LoVo (cell line): ENCODE data around the gene KLHL36.
"Not testable (repeated sequence)": the region's sequence is repeated elsewhere in the genome, so short reads cannot be mapped to it uniquely, and the experiment has no call there.

ENCODE experiments used
- DNase-seq: peaks from one replicate; pipeline ENCODE4 v3.0.0-alpha.2; 2016; ENCODE audit warnings: low spot score

Gene KLHL36

GRCh38 chr16:84616515-84616914 is 31.8 kb upstream of the KLHL36 start:
- DNase-seq = no peak

GRCh38 chr16:84617041-84617790 is 31.1 kb upstream of the KLHL36 start:
- no peak for DNase-seq

- DNase-seq = peak; percentile 95
These were observed 30.3 kb upstream of the KLHL36 start, which contains the start of gene COTL1 for GRCh38 chr16:84617791-84618580. Gene COTL1, minus strand, starts transcription at chr16:84618078. Its CDS starts 164 bp downstream, at chr16:84617914.

- DNase-seq = peak; percentile 93
These were observed 29.5 kb upstream of the KLHL36 start for GRCh38 chr16:84618581-84619460.

- DNase-seq = not testable (repeated sequence)
These were observed 27.4 kb upstream of the KLHL36 start for GRCh38 chr16:84620913-84621312.

- no peak for DNase-seq
These were observed 22.8 kb upstream of the KLHL36 start for GRCh38 chr16:84625556-84625955.

- no peak for DNase-seq
These were observed 20.0 kb upstream of the KLHL36 start for GRCh38 chr16:84628226-84628731.

GRCh38 chr16:84629580-84629979 is 18.7 kb upstream of the KLHL36 start:
- DNase-seq = no peak

- DNase-seq = no peak
These were observed 18.3 kb upstream of the KLHL36 start for GRCh38 chr16:84630009-84630408.

- no peak for DNase-seq
These were observed 17.7 kb upstream of the KLHL36 start for GRCh38 chr16:84630446-84631152.

GRCh38 chr16:84631153-84631466 is 17.2 kb upstream of the KLHL36 start:
- no peak for DNase-seq

GRCh38 chr16:84631886-84632285 is 16.4 kb upstream of the KLHL36 start:
- no peak for DNase-seq

- not testable (repeated sequence) for DNase-seq
These were observed 15.4 kb upstream of the KLHL36 start for GRCh38 chr16:84632862-84633261.

- DNase-seq = no peak
These were observed 14.7 kb upstream of the KLHL36 start for GRCh38 chr16:84633622-84634021.

GRCh38 chr16:84635702-84636101 is 12.6 kb upstream of the KLHL36 start:
- DNase-seq = no peak

GRCh38 chr16:84637709-84638108 is 10.6 kb upstream of the KLHL36 start:
- DNase-seq = no peak

- DNase-seq = no peak
These were observed 10.0 kb upstream of the KLHL36 start for GRCh38 chr16:84638231-84638806.

- no peak for DNase-seq
These were observed 8.2 kb upstream of the KLHL36 start for GRCh38 chr16:84640145-84640544.

- no peak for DNase-seq
These were observed 6.5 kb upstream of the KLHL36 start for GRCh38 chr16:84641643-84642358.

GRCh38 chr16:84643180-84643583 is 5.1 kb upstream of the KLHL36 start:
- DNase-seq = no peak

GRCh38 chr16:84643674-84644073 is 4.6 kb upstream of the KLHL36 start:
- no peak for DNase-seq
